HG03378 (cell line): Measurements from ENCODE around the gene RXFP2.

Experiments used
- ATAC-seq: cut with Tn5 transposase; IDR thresholded peaks from one replicate; pipeline ENCODE4 v1.9.1; 2021; ENCODE audit warnings: mild to moderate bottlenecking, moderate library complexity; ENCODE audit not compliant: unreplicated experiment

RXFP2 gene

DNA sequence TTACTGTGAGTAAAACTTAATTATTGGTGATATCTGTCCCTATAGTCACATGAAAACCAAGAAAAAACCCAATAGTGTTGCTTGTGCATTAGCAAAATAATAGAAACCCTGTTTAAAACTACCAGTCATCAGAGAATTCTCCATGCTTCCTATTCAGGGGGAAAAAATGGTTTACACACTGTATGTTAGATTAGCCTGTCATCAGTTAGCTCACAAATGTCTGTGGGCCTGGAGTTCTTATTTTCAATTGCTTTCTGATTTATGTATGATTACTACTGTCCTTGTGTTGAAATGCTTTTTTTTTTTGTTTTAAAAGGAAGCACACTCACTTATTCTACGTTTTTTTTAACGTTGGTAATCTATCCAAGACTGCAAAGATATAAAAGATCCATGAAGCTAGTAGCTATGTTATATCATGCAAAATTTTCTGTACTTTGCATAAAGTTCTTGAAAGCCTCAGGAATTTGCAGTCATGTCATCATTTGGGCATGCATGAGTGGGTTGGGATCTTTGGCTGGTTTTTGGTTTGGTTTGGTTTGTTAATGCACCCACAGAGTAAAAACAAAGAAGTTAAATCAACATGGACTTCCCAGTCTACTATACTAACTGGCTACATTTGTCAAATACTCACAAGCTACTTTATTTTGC lies 25.9 kb downstream of the RXFP2 start:
- ATAC-seq, result no peak

DNA sequence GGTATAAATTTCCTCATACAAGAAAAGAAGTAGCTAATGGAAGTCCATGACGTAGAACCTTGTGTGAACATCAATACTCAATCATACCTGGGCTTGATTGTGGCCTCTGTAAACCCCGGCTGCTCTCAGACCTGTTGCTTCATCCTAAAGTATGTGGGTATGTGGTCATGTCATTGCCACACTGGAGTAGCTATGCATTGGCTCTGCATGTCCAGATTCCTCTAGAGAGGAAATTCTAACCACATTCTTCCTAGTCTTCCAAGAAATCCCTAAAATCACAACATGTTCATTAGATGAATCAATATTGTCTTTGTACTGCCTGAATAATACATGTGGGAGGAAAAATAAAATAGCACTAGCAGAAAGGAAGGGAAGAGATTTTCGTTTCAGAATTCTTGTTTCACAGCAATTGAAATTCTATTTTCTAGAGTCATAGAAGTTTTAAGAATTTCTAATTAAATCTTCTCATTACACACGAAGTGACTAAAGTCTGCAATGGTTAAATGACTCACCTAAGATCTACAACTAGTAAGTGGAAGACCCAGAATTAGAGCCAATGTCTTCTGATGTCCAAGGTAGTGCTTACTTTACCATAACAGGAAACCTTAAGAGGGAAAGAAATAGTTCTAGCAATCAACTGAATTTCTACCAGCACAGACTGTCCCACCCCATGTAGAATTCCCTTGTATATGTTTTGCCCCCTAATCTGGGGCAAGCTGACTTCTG lies 28.0 kb downstream of the RXFP2 start:
- no peak for ATAC-seq

DNA sequence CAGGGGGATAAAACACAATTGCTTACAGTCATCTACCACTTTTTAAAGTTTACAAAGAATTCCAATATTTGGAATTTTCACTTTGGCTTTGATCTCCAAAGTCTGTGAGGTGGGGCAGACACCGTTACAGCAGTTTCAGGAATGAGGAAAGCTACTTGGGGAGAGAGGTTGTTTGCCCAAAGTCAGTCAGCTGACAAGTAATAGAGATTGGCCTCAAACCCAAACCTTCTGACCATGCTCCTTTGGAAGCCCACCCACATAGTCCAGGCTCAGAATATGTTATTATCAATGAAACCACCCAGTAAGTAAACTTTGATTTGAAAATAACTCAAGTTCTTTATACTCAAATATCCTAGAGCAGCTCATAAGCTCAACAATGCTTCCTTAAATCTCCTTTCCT lies 29.0 kb downstream of the RXFP2 start:
- no peak for ATAC-seq

DNA sequence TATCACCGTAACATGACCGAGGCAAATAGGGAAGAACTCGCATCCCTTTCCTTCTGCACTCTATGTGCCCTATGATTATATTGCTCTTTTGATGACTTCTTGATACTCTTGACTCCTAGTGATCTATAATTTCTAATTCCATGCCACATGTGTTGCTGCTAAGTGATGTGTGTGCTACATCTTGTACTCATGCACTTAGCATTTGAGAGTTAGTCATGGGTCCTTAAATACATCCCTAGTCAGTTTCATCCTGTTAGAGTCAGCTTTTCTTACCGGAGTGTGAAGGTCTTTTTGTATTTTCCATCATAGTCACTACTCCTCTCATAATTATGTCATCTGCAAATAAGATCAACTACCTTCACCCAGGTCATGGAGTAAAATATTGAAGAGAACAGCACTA lies 30.2 kb downstream of the RXFP2 start:
- ATAC-seq, result no peak

DNA sequence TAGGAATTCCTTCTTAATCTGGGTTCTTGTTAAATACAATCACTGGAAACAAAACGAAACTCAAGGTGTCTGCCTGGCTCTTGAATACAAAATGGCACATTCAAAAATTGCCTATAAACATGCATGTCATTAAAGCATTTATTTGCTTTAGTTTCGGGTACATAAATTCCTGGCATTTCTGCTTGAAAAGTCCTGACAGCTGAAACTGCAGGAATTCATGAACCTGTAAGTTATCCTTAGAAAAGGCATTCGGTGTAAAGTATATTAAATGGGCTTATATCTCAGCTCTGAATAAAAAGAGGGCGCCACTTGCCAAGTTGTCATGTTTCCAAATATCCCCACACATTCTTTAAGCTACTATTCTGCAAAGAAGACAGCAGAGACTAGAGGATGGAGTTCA lies 32.9 kb downstream of the RXFP2 start:
- ATAC-seq, result no peak

DNA sequence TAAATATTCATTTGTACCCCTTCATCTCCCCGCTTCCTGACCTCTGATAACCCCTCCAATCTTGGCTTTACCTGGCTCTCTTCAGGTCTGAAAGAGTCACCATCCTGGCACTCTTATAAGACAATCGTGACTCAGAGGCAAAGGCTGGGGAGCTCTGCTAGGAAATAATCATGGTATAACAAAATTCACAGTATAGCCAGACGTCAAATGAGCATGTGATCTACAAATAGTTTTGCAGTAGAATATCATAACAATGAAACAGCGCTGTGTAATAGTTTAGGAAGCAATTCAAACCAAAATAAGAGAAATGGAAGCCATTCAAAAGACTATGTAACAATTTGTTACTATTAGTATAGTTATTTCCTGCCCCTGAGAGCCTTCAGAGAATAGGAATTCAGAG lies 34.2 kb downstream of the RXFP2 start:
- ATAC-seq, result no peak

DNA sequence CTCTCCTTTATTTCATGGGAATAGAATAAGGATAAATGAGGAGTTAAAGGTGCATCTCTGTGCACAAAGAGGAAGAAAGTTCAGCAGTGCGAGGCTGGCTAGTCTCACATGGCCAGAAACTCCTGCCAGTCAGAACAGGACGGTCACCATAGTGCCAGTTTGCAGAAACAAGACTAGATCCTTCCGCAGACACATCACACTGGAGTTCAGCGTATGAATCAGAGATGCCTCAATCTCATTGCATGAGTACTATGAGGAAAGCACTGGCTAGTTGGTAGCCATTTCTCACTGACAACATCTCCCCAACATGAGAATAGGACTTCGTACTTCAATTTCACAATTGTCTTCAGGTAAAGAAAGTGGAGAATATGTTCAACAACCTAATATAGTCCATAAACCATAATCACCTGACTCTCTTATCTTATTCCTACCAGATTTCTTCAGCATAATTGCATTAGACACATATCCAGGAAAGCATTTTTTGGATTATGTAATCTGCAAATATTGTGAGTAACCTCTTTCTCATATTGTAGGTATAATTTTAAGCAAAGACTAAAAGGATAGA lies 34.9 kb downstream of the RXFP2 start:
- ATAC-seq, result no peak

DNA sequence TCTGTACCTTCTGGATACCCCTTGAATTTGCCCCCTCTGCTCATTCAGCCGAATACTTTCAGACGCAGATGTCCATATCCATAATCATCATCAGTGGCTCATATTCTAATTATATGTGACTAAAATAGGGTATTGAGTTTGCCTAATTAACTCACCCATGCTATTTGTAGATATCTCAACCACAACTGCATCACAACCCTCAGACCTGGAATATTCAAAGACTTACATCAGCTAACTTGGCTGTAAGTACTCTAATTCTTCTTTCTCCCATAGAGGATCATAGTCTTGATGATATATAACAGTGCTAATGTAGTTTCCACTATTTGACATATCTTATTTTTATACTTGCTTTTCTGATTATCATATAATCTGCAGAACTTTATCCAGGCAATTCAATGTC lies 35.8 kb downstream of the RXFP2 start:
- no peak for ATAC-seq

DNA sequence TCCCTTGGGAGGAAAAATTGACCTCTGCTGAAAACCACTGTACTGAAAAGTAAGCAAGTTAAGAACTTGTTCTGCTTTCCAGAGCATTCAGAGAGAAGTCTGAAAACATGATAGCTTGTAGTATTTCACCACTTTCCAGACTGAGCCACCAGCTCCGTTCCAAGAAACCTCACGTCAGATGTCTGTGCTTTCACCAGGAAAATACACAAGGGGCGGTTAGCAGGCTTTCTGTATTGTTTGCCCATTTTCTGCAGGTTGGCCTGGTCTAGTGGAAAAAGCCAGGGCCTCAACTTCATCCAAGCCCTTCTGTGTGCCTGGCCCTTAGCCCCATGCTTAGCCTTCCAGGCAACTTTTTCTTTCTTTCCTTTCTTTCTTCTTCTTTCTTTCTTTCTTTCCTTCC lies 36.4 kb downstream of the RXFP2 start:
- no peak for ATAC-seq

DNA sequence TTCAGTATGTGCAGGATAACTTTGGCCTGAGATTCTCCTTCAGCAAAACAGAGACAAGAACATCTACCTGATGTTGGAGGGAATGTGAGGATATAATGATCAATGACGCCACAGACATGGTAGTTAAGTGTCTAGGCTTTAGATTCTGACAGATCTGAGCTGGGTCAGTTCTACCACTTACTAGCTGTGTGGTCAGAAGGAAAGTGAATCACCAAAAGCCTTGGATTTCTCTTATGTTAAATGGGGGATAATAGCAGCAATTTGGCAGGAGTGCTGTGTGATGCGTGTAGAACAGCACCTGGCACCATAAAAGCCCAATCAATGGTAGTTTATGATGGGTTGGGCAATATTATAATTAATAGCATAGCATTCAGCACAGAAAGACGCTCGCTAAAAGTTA lies 41.7 kb downstream of the RXFP2 start:
- no peak for ATAC-seq

DNA sequence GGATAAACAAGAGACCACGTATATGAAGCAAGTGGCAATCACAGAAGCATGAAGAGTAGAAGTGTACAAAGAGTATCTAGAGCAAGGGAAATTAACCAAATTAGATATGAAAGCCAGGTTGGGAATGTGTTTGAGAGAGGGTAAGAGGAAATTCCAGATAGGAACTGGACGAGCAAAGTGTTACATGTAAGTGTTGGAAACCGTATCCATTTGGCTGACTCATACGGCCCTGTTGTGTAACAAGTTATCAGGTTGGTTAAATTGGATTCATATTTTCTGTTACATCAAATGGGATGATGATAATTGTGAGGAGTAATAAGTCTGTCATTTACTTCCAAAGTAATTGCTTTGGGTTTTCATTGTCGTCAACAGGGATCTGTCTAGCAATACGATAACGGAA lies 46.7 kb downstream of the RXFP2 start:
- no peak for ATAC-seq

DNA sequence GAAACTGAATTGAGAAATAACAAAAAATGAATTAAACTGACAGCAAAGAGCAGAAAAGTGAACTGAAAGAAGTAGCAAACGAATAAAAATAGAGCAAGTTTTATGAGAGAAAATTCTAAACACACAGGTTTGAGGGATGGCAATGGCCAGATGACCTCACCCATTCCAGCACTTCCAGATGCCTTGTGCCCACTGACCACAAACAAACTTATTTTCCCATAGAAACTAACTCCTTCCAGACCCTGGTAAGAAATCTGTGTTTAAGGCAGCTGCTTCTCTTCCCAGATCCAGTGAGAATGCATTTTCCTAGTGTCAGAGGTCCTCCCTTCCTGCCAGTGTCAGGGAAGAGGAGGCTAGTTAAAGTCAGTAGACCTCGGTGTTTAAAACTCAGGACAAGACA lies 51.7 kb downstream of the RXFP2 start:
- ATAC-seq, result no peak

DNA sequence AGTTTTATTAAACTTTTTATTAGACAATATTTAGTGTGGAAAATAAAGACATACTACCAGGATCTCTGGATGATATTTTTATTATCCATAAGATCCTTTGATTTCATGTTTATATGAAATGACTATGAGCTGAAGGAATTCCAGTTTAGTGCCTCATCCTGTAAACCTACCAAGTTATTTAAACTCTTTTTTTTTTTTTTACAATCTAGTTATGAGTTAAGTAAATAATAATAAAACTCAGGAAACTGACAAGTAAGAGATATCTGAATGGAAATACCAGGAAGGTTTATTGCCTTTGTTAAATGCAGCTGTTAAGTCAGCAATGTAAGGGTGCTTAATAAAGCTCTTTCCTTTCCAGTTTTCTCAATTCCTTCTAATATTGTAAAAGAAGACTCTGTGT lies 53.9 kb downstream of the RXFP2 start:
- no peak for ATAC-seq

DNA sequence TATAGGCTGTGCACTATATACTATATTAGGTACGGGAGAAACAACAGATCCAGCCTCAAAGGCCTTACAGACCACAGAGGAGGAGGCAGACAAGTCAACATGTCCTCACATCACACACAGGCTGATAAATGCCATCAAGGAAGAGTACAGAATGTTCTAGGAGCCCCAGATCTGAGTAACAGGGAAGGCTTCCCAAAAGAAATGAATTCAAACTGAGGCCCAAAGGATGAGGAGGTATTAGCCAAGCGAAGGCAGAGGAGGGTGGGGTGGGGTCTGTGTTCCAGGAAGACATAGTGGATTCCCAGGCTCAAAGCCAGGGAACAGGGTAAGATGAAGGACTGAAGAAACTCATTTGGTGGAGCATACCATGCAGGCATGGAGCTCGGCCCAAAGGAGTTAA lies 55.1 kb downstream of the RXFP2 start:
- ATAC-seq, result no peak

DNA sequence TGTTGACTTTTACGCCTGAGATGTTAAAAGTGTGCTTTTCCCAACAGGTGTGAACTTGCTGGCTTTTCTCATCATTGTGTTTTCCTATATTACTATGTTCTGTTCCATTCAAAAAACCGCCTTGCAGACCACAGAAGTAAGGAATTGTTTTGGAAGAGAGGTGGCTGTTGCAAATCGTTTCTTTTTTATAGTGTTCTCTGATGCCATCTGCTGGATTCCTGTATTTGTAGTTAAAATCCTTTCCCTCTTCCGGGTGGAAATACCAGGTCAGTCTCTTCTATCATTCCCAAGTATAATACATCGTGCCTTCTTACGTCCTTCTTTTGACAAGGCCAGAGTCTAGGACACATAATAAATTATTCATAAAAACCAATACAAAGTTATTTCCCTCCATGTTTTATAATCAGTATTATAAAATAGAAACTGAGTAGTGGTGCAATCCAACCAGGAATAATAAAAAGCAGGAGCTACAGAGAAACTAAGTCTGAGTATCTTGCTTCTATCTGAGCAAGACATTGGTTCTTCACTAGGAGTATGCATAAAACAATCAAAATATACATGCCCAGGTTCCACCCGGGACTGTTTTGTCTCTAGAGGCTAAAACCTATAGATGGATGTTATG lies 57.9 kb downstream of the RXFP2 start:
- no peak for ATAC-seq

DNA sequence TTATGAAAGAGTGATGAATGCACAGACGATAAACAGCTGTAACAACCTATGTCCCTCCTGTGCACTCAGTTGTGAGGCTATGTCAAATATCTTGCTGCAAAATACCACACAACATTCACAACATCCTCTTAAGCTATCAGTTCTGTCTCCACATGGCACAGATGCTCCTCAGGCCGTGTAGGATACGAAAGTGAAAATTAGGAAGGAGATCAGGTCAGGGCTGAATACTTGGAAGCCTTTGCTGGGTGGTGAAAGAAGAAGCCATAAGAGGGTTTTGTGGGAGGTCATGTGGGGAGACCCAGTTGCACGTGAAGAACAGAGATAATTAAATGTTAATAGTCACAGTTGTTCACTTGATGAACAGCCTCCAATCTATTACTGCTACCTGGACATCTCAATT lies 58.9 kb downstream of the RXFP2 start:
- ATAC-seq, result no peak

DNA sequence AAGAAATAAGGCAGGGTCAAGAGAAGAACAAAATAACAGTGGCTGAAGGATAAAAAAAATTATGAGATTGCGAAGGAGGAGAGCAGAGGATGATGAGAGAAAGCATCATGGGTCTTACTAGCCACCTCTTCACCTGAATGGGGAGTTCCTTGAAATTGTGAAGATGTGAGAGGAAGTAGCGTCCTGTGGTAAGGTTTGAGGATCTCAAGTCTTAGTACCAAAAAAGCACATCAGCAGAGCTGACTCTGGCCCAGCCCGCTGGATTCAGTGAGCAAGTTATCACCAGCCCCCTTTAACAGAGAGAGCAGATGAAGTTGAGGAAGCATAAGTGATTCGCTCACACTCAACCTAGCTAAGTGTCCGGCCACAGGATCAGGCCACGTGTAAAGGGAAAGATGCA lies 61.8 kb downstream of the RXFP2 start:
- ATAC-seq, result no peak

DNA sequence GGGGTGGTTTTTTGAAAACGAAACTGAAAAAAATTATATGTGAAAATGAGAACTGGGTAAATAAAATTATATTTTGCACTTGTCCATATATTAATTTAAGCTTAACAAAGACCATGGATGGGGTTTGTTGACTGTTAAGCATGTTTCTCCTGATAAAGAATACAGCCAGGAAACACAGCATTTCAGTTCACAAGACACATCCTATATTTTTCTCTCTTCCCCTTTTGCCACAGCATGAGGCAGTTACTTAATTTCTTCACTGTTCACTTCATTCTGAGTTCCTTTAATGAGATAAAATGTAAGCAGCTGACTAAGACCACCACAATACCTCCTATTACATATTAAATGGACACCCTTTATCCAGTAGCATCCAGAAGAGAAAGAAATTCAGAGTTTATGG lies 64.0 kb downstream of the RXFP2 start:
- no peak for ATAC-seq

DNA sequence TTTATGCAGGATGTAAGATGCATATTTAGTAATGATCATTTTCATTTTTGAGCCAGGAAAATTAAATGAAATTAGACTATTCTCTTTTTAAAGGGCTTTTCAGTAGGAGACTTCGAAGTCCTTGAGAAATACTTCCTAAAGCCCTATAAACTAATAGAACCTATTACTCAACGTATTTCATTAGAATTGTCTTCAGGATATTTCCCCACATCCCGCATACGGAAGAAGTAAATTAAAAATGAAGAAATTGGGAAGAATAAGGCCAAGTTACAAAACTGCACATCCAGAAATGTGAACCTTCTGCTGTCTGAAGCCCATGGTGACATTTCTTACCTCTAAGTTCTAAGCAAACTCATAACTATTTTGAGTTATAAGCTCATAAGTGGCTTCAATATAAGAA lies 66.5 kb downstream of the RXFP2 start:
- ATAC-seq, result no peak

DNA sequence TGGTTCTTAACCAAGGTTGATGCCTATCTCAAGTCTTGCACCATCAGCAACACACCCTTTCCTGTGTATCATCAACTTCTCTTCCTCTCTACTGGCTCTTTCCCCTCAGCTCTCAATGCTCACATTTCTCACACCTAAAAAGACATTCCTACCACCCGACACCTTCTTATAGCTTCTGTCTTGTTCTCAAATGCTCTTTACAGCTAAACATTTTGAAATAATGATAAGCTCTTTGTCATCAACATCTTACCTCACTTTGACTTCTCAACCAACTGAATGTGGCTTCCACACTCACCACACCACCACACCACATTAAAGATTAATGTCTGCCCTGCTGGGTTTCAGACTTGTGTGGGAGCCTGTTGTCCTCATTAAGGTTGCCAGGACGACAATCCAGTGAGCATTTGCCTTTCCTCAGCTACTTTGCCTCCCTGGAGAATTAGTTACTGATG lies 67.8 kb downstream of the RXFP2 start:
- ATAC-seq, result no peak

DNA sequence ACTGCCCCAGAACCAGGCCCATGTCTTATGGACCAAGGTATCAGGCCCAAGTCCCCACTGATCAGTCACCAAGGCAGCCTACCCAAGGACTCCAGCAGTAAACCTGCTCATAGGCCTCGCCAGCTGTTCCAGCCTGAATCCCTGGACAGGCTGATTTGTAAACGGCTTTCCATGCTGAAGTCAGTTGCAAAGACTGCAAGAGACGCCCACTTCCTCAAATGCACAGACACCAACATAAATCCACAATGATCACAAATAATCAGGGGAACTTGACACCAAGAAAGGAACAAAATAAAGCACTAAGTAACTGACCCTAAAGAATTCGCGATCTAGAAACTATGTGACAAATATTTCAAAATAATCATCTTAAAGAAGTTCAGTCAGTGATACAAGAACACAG lies 75.2 kb downstream of the RXFP2 start:
- no peak for ATAC-seq
